HepG2 (cell line): ENCODE results near the gene CCDC30. TPM values are rescaled to one million over a fixed set of nuclear protein-coding genes. Genes with fewer than 3 reads are reported as not detected.

ENCODE experiments used
- ATAC-seq: fragments of 200-7000 bp; cut with Tn5 transposase; 3 replicates; pipeline ENCODE4 v1.9.1; 2020; ENCODE audit warnings: mild to moderate bottlenecking, moderate library complexity
- BruUV-seq: library from RNA; stranded (reverse); fragments of 400-500 nt; replicated peaks from 2 replicates; lab custom pipeline; 2021; lab: Mats Ljungman, UMichigan
- CTCF ChIA-PET: fragments of 300-600 bp; formaldehyde crosslinking; extraction: SDS; loops from one replicate; lab custom pipeline; 2021; ENCODE audit warnings: low total read pairs, inconsistent platforms, low intra/inter-chr PET ratio; lab: Yijun Ruan, JAX
- POLR2A ChIA-PET: fragments of 350-600 bp; sonication (Branson Sonifier 250); formaldehyde crosslinking; loops from one replicate; lab custom pipeline; 2020; ENCODE audit warnings: antibody characterized with exemption, inconsistent platforms; lab: Yijun Ruan, JAX
- DNase-seq: peaks from one replicate; pipeline ENCODE4 v3.0.0-alpha.2; 2015; ENCODE audit warnings: low spot score
- FAIRE-seq: peaks from 3 replicates; lab custom pipeline; 2011; peaks lifted over from hg19 to GRCh38; lab: Jason Lieb, UNC
- H2AFZ ChIP-seq: one replicate; pipeline ENCODE4 v1.6.1; 2011; ENCODE audit warnings: low read length, inconsistent platforms
- H3K27ac ChIP-seq: fragments of 300-600 bp; 3 replicates; pipeline ENCODE4 v1.8.0; 2011; ENCODE audit warnings: mixed run types, mild to moderate bottlenecking, mixed read lengths, low read length, inconsistent platforms; ENCODE audit not compliant: insufficient read depth; ENCODE audit errors: extremely low read length
- H3K27me3 ChIP-seq, 2 experiments: fragments of 200-600 bp in 1 of 2; 2 replicates in 1 of 2; 3 replicates in 1 of 2; pipeline versions ENCODE4 v1.6.0 to v1.8.0; 2011; ENCODE audit warnings: low read length in 2 of 2, mild to moderate bottlenecking in 2 of 2, moderate library complexity in 2 of 2, inconsistent platforms in 1 of 2; ENCODE audit not compliant: insufficient read depth in 2 of 2, control insufficient read depth in 1 of 2
- H3K36me3 ChIP-seq, 2 experiments: fragments of 200-600 bp in 1 of 2; replicated peaks in 1 of 2; 2 replicates in 1 of 2; 3 replicates in 1 of 2; pipeline versions ENCODE4 v1.5.1 to v1.8.0; 2011; ENCODE audit warnings: low read length in 2 of 2, inconsistent platforms in 1 of 2; ENCODE audit not compliant: insufficient read depth in 2 of 2, control insufficient read depth in 1 of 2
- H3K4me1 ChIP-seq: 2 replicates; pipeline ENCODE4 v1.5.1; 2012; ENCODE audit warnings: low read length, inconsistent platforms; ENCODE audit not compliant: insufficient read depth
- H3K4me2 ChIP-seq: 2 replicates; pipeline ENCODE4 v1.6.0; 2011; ENCODE audit warnings: low read depth, low read length, inconsistent platforms
- H3K4me3 ChIP-seq, 3 experiments: fragments of 200-600 bp in 1 of 3; sonication (generic), shearing (Covaris generic) in 1 of 3; replicated peaks in 1 of 3; 2 replicates each; pipeline ENCODE4 v1.5.1; 2011 to 2016; ENCODE audit warnings: low read length in 3 of 3, inconsistent platforms in 2 of 3, low read depth in 2 of 3, mild to moderate bottlenecking in 2 of 3, control low read depth in 1 of 3, mixed read lengths in 1 of 3; ENCODE audit not compliant: insufficient read depth in 1 of 3
- H3K79me2 ChIP-seq: one replicate; pipeline ENCODE4 v1.6.1; 2011; ENCODE audit warnings: low read length, inconsistent platforms; ENCODE audit not compliant: insufficient read depth
- H3K9ac ChIP-seq: 2 replicates; pipeline ENCODE4 v1.6.0; 2011; ENCODE audit warnings: mild to moderate bottlenecking, low read depth, low read length, inconsistent platforms; ENCODE audit not compliant: insufficient read depth
- H3K9me3 ChIP-seq: 2 replicates; pipeline ENCODE4 v1.5.1; 2012; ENCODE audit warnings: mild to moderate bottlenecking, low read length
- H4K20me1 ChIP-seq: 2 replicates; pipeline ENCODE4 v1.6.0; 2011; ENCODE audit warnings: inconsistent platforms, mild to moderate bottlenecking, low read length, moderate library complexity; ENCODE audit not compliant: insufficient read depth
- ATF7-NPFF ChIP-seq: sonication (generic); formaldehyde crosslinking; IDR thresholded peaks from 2 replicates; pipeline ENCODE4 v1.8.1; 2023; ENCODE audit warnings: mild to moderate bottlenecking, low read depth, missing genetic modification reagents, moderate library complexity
- FOXP1 ChIP-seq, 2 experiments: fragments of 450-650 bp in 1 of 2; IDR thresholded peaks; 2 replicates each; pipeline ENCODE4 v1.6.1; 2017 to 2018; ENCODE audit warnings: antibody characterized with exemption in 1 of 2
- SRSF1 ChIP-seq: fragments of 200-400 bp; formaldehyde crosslinking; optimal IDR thresholded peaks from 2 replicates; pipeline ENCODE3; 2017; ENCODE audit warnings: mild to moderate bottlenecking, low read depth, low read length, moderate library complexity
- ZNF256 ChIP-seq: sonication (generic); formaldehyde crosslinking; conservative IDR thresholded peaks from 2 replicates; pipeline ENCODE4 v1.4.0; 2020; ENCODE audit warnings: missing genetic modification reagents
- ZNF687 ChIP-seq: sonication (generic); formaldehyde crosslinking; IDR thresholded peaks from 2 replicates; pipeline ENCODE4 v1.5.1; 2020; ENCODE audit warnings: mild to moderate bottlenecking, missing genetic modification reagents, moderate library complexity
- WGBS: methylation state at CpG from one replicate; pipeline ENCODE4 v1.1.6; 2017; ENCODE audit warnings: low lambda C conversion rate; 5-methylcytosine and 5-hydroxymethylcytosine counted together
- in situ Hi-C: cut with HindIII; loops from 2 replicates; pipeline ENCODE4 v1.10.0; 2017; ENCODE audit warnings: low pct_unique_long_range_greater_than_20kb; ENCODE audit not compliant: extremely low pct_ligation_motif_present
- intact Hi-C: fragments of 100-400 bp; cut with micrococcal nuclease; formaldehyde crosslinking; loops from one replicate; pipeline ENCODE4 v1.10.0; 2022; ENCODE audit not compliant: unreplicated experiment
- polyA plus RNA-seq, 8 experiments: library from polyadenylated mRNA; depleted of rRNA in 3 of 8; stranded (reverse) in 7 of 8; unstranded in 1 of 8; fragments of >200 nt; fragmentation: Illumina TruSeq in 4 of 8; extraction: Trizol in 4 of 8; gene quantifications; 2 replicates each; pipeline versions ENCODE4 v1.2.1 to v1.2.3, GENCODE V29; 2011 to 2016; ENCODE audit warnings: low read depth in 4 of 8, missing spikeins in 1 of 8, mixed read lengths in 1 of 8; ENCODE audit not compliant: insufficient read depth in 1 of 8
- total RNA-seq, 5 experiments: library from RNA; depleted of rRNA; stranded (reverse); fragments of >200 nt; fragmentation: Illumina TruSeq; extraction: Trizol; gene quantifications; 2 replicates each; pipeline ENCODE4 v1.2.3, GENCODE V29; 2016; ENCODE audit warnings: low read depth in 1 of 5

Gene CCDC30
- total and polyA plus RNA-seq, 2 of the 13 experiments (the other 11 are each of a cell fraction or from before 2014, with no cell fraction given): 0.25 to 0.77 TPM

- no peak for FAIRE-seq
These were observed 38.9 kb upstream of the CCDC30 start for GRCh38 chr1:42424201-42424600.

More at GRCh38 chr1:42424201-42424600, 38.9 kb upstream of the CCDC30 start:
- H2AFZ ChIP-seq: no peak overlapping the region
- ATAC-seq: no peak
- H3K79me2 ChIP-seq: no peaks in the 10 kb centered on the region
- ChIA-PET POLR2A (no interaction called here), CTCF (no interaction called here)
- DNase-seq: no peak
- H3K36me3 ChIP-seq: no peaks in the 10 kb centered on the region
- TF ChIP-seq SRSF1 (no peak), ZNF256 (CRISPR knock-in tag) (no peak), ATF7-NPFF (CRISPR knock-in tag) (no peak), ZNF687 (CRISPR knock-in tag) (no peak), FOXP1 (IDR thresholded peaks at IDR 0.05) (no peak), FOXP1 (CRISPR knock-in tag; IDR thresholded peaks at IDR 0.05) (no peak)
- TF ChIP-seq, all 625 proteins: peak for 0
- Histone ChIP-seq H3K9me3 (no peaks in the 10 kb centered on the region), H3K4me3 (no peak overlapping the region), H4K20me1 (no peaks in the 10 kb centered on the region), H3K9ac (no peak overlapping the region), H3K27me3 (peaks cover 0 to 18% of the 10 kb centered on the region in 2 experiments; a peak in 1 of 5 replicates), H3K4me1 (peaks cover 1% of the 10 kb centered on the region), H3K27ac (no peak overlapping the region), H3K4me2 (no peak overlapping the region)
- WGBS: 34% methylated on average over 4 of the region's 4 CpGs
- intact Hi-C loops (no loop called here), in situ Hi-C loops (no loop called here)
- BruUV-seq: no TSS peak
